Kasumi-1 (cell line): ENCODE measurements around the gene ARID2.

ENCODE experiments used
- DNase-seq, 2 experiments: peaks; one replicate each; lab custom pipeline; 2025; lab: John Stamatoyannopoulos, UW

The ARID2 gene

GRCh38 chr12:45725631-45726602, 3.6 kb upstream of the ARID2 start:
- peak; percentile 82 to 84 for DNase-seq

- DNase-seq = no peak
Measured at GRCh38 chr12:45726603-45727300, 2.8 kb upstream of the ARID2 start.

GRCh38 chr12:45727301-45727979, 2.1 kb upstream of the ARID2 start:
- peak; percentile 99 for DNase-seq

- DNase-seq = no peak
Measured at GRCh38 chr12:45727980-45728629, 1.4 kb upstream of the ARID2 start.

GRCh38 chr12:45728630-45729232, 775 bp upstream of the ARID2 start:
- DNase-seq = peak; percentile 94 to 95

GRCh38 chr12:45730084-45730347, 510 bp downstream of the ARID2 start:
- DNase-seq = no peak

- DNase-seq = peak; percentile 47 to 62
Measured at GRCh38 chr12:45730348-45731189, 1.1 kb downstream of the ARID2 start.

GRCh38 chr12:45731190-45731775, 1.8 kb downstream of the ARID2 start:
- no peak for DNase-seq

GRCh38 chr12:45732250-45732649, 2.7 kb downstream of the ARID2 start:
- DNase-seq = peak; percentile 16 to 36

- DNase-seq = peak in 1 of 2 experiments; percentile 15
Measured at GRCh38 chr12:45732936-45733335, 3.4 kb downstream of the ARID2 start.

GRCh38 chr12:45737638-45738037, 8.1 kb downstream of the ARID2 start:
- DNase-seq = no peak

GRCh38 chr12:45742590-45742989, 13.1 kb downstream of the ARID2 start:
- no peak for DNase-seq

- no peak for DNase-seq
Measured at GRCh38 chr12:45743247-45743646, 13.7 kb downstream of the ARID2 start.

- DNase-seq = peak; percentile 40 to 73
Measured at GRCh38 chr12:45745861-45746277, 16.4 kb downstream of the ARID2 start.

- DNase-seq = no peak
Measured at GRCh38 chr12:45756666-45757065, 27.2 kb downstream of the ARID2 start.

GRCh38 chr12:45757172-45757571, 27.7 kb downstream of the ARID2 start:
- DNase-seq = no peak

GRCh38 chr12:45760333-45760732, 30.8 kb downstream of the ARID2 start:
- DNase-seq = no peak

- DNase-seq = peak; percentile 53 to 68
Measured at GRCh38 chr12:45762185-45763110, 32.9 kb downstream of the ARID2 start.

- DNase-seq = no peak
Measured at GRCh38 chr12:45763381-45763780, 33.9 kb downstream of the ARID2 start.
